GM19438 (cell line): ENCODE data around the gene EZR.

Experiments used
- ATAC-seq: cut with Tn5 transposase; IDR thresholded peaks from one replicate; pipeline ENCODE4 v1.9.1; 2021; ENCODE audit warnings: low read depth; ENCODE audit not compliant: unreplicated experiment

The EZR gene

GRCh38 chr6:158780246-158780884, 38.8 kb downstream of the EZR start:
- ATAC-seq = no peak

GRCh38 chr6:158778005-158778527, 41.1 kb downstream of the EZR start:
- ATAC-seq = no peak

- no peak for ATAC-seq
Measured at GRCh38 chr6:158777510-158777909, 41.7 kb downstream of the EZR start.

- no peak for ATAC-seq
Measured at GRCh38 chr6:158776737-158777136, 42.4 kb downstream of the EZR start.

GRCh38 chr6:158775832-158776231, 43.3 kb downstream of the EZR start:
- no peak for ATAC-seq

- no peak for ATAC-seq
Measured at GRCh38 chr6:158774717-158775449, 44.3 kb downstream of the EZR start.

GRCh38 chr6:158773581-158774449, 45.4 kb downstream of the EZR start:
- ATAC-seq = no peak

GRCh38 chr6:158772851-158773371, 46.3 kb downstream of the EZR start:
- ATAC-seq = no peak

GRCh38 chr6:158772172-158772571, 47.0 kb downstream of the EZR start:
- ATAC-seq = no peak

- no peak for ATAC-seq
Measured at GRCh38 chr6:158771399-158772152, 47.6 kb downstream of the EZR start.

- no peak for ATAC-seq
Measured at GRCh38 chr6:158770533-158771330, 48.4 kb downstream of the EZR start.

GRCh38 chr6:158769771-158770432, 49.3 kb downstream of the EZR start:
- no peak for ATAC-seq

GRCh38 chr6:158769234-158769770, 49.9 kb downstream of the EZR start:
- no peak for ATAC-seq

GRCh38 chr6:158768436-158768835, 50.7 kb downstream of the EZR start:
- no peak for ATAC-seq

GRCh38 chr6:158767709-158768108, 51.5 kb downstream of the EZR start:
- ATAC-seq = no peak

- no peak for ATAC-seq
Measured at GRCh38 chr6:158766621-158767455, 52.3 kb downstream of the EZR start.

GRCh38 chr6:158765499-158766068, 53.6 kb downstream of the EZR start:
- ATAC-seq = no peak
